Nephron progenitor cell (in vitro differentiated cells): ENCODE data around the gene GTF2A1.
"Not testable (repeated sequence)": the region's sequence is repeated elsewhere in the genome, so short reads cannot be mapped to it uniquely, and the experiment has no call there.

ENCODE experiments used
- DNase-seq: peaks from one replicate; pipeline ENCODE4 v3.0.0; 2021
- H3K27ac Mint-ChIP-seq: 2 replicates; pipeline ENCODE4 v1.8.0; 2021; ENCODE audit warnings: mild to moderate bottlenecking, moderate library complexity, mixed read lengths
- H3K27me3 Mint-ChIP-seq: 2 replicates; pipeline ENCODE4 v1.8.0; 2021; ENCODE audit warnings: mild to moderate bottlenecking, low read depth, mixed read lengths; ENCODE audit not compliant: poor library complexity
- H3K36me3 Mint-ChIP-seq: 2 replicates; pipeline ENCODE4 v1.8.0; 2021; ENCODE audit warnings: low read depth, mixed read lengths
- H3K4me1 Mint-ChIP-seq: 2 replicates; pipeline ENCODE4 v1.8.0; 2021; ENCODE audit warnings: mixed read lengths
- H3K4me3 Mint-ChIP-seq: 2 replicates; pipeline ENCODE4 v1.8.0; 2021; ENCODE audit warnings: mild to moderate bottlenecking, moderate library complexity, mixed read lengths
- H3K9me3 Mint-ChIP-seq: 2 replicates; pipeline ENCODE4 v1.8.0; 2021; ENCODE audit warnings: mild to moderate bottlenecking, moderate library complexity, mixed read lengths
- CTCF ChIP-seq: fragments of 200-600 bp; sonication (generic); IDR thresholded peaks from 2 replicates; pipeline ENCODE4 v1.5.0; 2021; ENCODE audit warnings: antibody characterized with exemption

The GTF2A1 gene

GRCh38 chr14:81235096-81235495 lies 14.3 kb upstream of the GTF2A1 start:
- H3K36me3 Mint-ChIP-seq = peaks cover 2% of the 10 kb centered on the region
- DNase-seq = no peak
- H3K27me3 Mint-ChIP-seq = peaks cover 5% of the 10 kb centered on the region
- TF ChIP-seq CTCF = no peak
- no peak overlapping the region for H3K27ac Mint-ChIP-seq
- peaks cover 33% of the 10 kb centered on the region for H3K4me1 Mint-ChIP-seq
- peaks cover 26% of the 10 kb centered on the region for H3K9me3 Mint-ChIP-seq
- H3K4me3 Mint-ChIP-seq = no peak overlapping the region

- H3K27ac Mint-ChIP-seq = no peak overlapping the region
- DNase-seq = no peak
- peaks cover 5% of the 10 kb centered on the region for H3K27me3 Mint-ChIP-seq
- peaks cover 5% of the 10 kb centered on the region for H3K36me3 Mint-ChIP-seq
- peaks cover 34% of the 10 kb centered on the region for H3K9me3 Mint-ChIP-seq
- no peak for TF ChIP-seq CTCF
- no peak overlapping the region for H3K4me3 Mint-ChIP-seq
- H3K4me1 Mint-ChIP-seq = peaks cover 33% of the 10 kb centered on the region
Measured at GRCh38 chr14:81234278-81234677, 13.5 kb upstream of the GTF2A1 start.

GRCh38 chr14:81233615-81234014 lies 12.9 kb upstream of the GTF2A1 start:
- peaks cover 32% of the 10 kb centered on the region for H3K4me1 Mint-ChIP-seq
- H3K9me3 Mint-ChIP-seq = peaks cover 39% of the 10 kb centered on the region
- H3K4me3 Mint-ChIP-seq = no peak overlapping the region
- TF ChIP-seq CTCF = no peak
- H3K36me3 Mint-ChIP-seq = peaks cover 5% of the 10 kb centered on the region
- H3K27ac Mint-ChIP-seq = no peak overlapping the region
- DNase-seq = no peak
- peaks cover 5% of the 10 kb centered on the region for H3K27me3 Mint-ChIP-seq

- Mint-ChIP-seq H3K9me3 (peaks cover 38% of the 10 kb centered on the region), H3K27me3 (peaks cover 5% of the 10 kb centered on the region), H3K4me3 (no peak overlapping the region), H3K36me3 (peaks cover 5% of the 10 kb centered on the region), H3K4me1 (peaks cover 16% of the 10 kb centered on the region), H3K27ac (peak overlapping the region; percentile 50)
- no peak for DNase-seq
- no peak for TF ChIP-seq CTCF
Measured at GRCh38 chr14:81231540-81231939, 10.8 kb upstream of the GTF2A1 start.

GRCh38 chr14:81224222-81224621 lies 3.5 kb upstream of the GTF2A1 start:
- Mint-ChIP-seq H3K4me1 (peaks cover 20% of the 10 kb centered on the region), H3K9me3 (peaks cover 9% of the 10 kb centered on the region), H3K27ac (no peak overlapping the region), H3K36me3 (no peaks in the 10 kb centered on the region), H3K27me3 (peaks cover 7% of the 10 kb centered on the region), H3K4me3 (no peak overlapping the region)
- no peak for TF ChIP-seq CTCF
- no peak for DNase-seq

GRCh38 chr14:81223788-81224187 lies 3.0 kb upstream of the GTF2A1 start:
- peaks cover 21% of the 10 kb centered on the region for H3K4me1 Mint-ChIP-seq
- not testable (repeated sequence) for H3K4me3 Mint-ChIP-seq, H3K36me3 Mint-ChIP-seq, H3K27ac Mint-ChIP-seq, H3K27me3 Mint-ChIP-seq, H3K9me3 Mint-ChIP-seq, DNase-seq
